Astrocyte (in vitro differentiated cells and primary cell): ENCODE results near the gene PLPPR5. TPM values are rescaled to one million over a fixed set of nuclear protein-coding genes. Genes with fewer than 3 reads are reported as not detected.

Experiments used
- DNase-seq: peaks from one replicate; pipeline ENCODE4 v3.0.0-alpha.2; 2010; ENCODE audit warnings: low read depth
- FAIRE-seq: peaks from 2 replicates; lab custom pipeline; 2011; peaks lifted over from hg19 to GRCh38; lab: Jason Lieb, UNC
- H2AFZ ChIP-seq: 2 replicates; pipeline ENCODE4 v1.6.0; 2012; ENCODE audit warnings: low read depth, low read length, inconsistent platforms
- H3K27ac ChIP-seq: 2 replicates; pipeline ENCODE4 v1.5.1; 2011; ENCODE audit warnings: low read depth, low read length, inconsistent platforms
- H3K27me3 ChIP-seq: 2 replicates; pipeline ENCODE4 v1.6.0; 2011; ENCODE audit warnings: low read length, inconsistent platforms; ENCODE audit not compliant: insufficient read depth
- H3K36me3 ChIP-seq: 2 replicates; pipeline ENCODE4 v1.5.1; 2011; ENCODE audit warnings: low read length, inconsistent platforms; ENCODE audit not compliant: insufficient read depth
- H3K4me1 ChIP-seq: 2 replicates; pipeline ENCODE4 v1.5.1; 2011; ENCODE audit warnings: low read length, inconsistent platforms; ENCODE audit not compliant: insufficient read depth
- H3K4me2 ChIP-seq: 2 replicates; pipeline ENCODE4 v1.6.0; 2012; ENCODE audit warnings: low read length, inconsistent platforms
- H3K4me3 ChIP-seq: 2 replicates; pipeline ENCODE4 v1.5.1; 2011; ENCODE audit warnings: low read depth, mild to moderate bottlenecking, low read length, inconsistent platforms; ENCODE audit not compliant: insufficient read depth
- H3K79me2 ChIP-seq: 2 replicates; pipeline ENCODE4 v1.6.0; 2012; ENCODE audit warnings: mild to moderate bottlenecking, low read length, inconsistent platforms; ENCODE audit not compliant: insufficient read depth
- H3K9ac ChIP-seq: 2 replicates; pipeline ENCODE4 v1.6.0; 2012; ENCODE audit warnings: mild to moderate bottlenecking, low read length, inconsistent platforms
- H3K9me3 ChIP-seq: 2 replicates; pipeline ENCODE4 v1.5.1; 2012; ENCODE audit warnings: low read depth, mild to moderate bottlenecking, low read length, inconsistent platforms; ENCODE audit not compliant: insufficient read depth
- H4K20me1 ChIP-seq: 2 replicates; pipeline ENCODE4 v1.6.0; 2012; ENCODE audit warnings: low read length, inconsistent platforms; ENCODE audit not compliant: insufficient read depth
- H3K27ac Mint-ChIP-seq: one replicate; pipeline ENCODE4 v1.8.0; 2021; ENCODE audit warnings: mild to moderate bottlenecking, mixed read lengths; ENCODE audit not compliant: unreplicated experiment
- H3K27me3 Mint-ChIP-seq: one replicate; pipeline ENCODE4 v1.8.0; 2021; ENCODE audit warnings: low read depth, mixed read lengths; ENCODE audit not compliant: unreplicated experiment
- H3K36me3 Mint-ChIP-seq: one replicate; pipeline ENCODE4 v1.8.0; 2021; ENCODE audit warnings: low read depth, mixed read lengths; ENCODE audit not compliant: unreplicated experiment
- H3K4me1 Mint-ChIP-seq: one replicate; pipeline ENCODE4 v1.8.0; 2021; ENCODE audit warnings: low read depth, mixed read lengths; ENCODE audit not compliant: unreplicated experiment
- H3K4me3 Mint-ChIP-seq: one replicate; pipeline ENCODE4 v1.8.0; 2021; ENCODE audit warnings: mild to moderate bottlenecking, moderate library complexity, mixed read lengths; ENCODE audit not compliant: unreplicated experiment
- H3K9me3 Mint-ChIP-seq: one replicate; pipeline ENCODE4 v1.8.0; 2021; ENCODE audit warnings: mild to moderate bottlenecking, mixed read lengths; ENCODE audit not compliant: unreplicated experiment
- EZH2 ChIP-seq: IDR thresholded peaks from 2 replicates; pipeline ENCODE4 v1.6.1; 2012; ENCODE audit warnings: mild to moderate bottlenecking, low read length, inconsistent platforms; ENCODE audit not compliant: insufficient read depth
- total RNA-seq: library from RNA; stranded (reverse); gene quantifications from 2 replicates; pipeline ENCODE4 v1.2.1, GENCODE V29; 2021
- TF ChIP-seq, protein P1 (sequence below): IDR thresholded peaks from 2 replicates; pipeline ENCODE4 v1.5.1; 2011; ENCODE audit warnings: low read depth, mild to moderate bottlenecking, inconsistent platforms, low read length, moderate library complexity; ENCODE audit not compliant: insufficient read depth

Gene PLPPR5
- total RNA-seq, 1 donor from 2014 or later, result 0.09 TPM

DNA sequence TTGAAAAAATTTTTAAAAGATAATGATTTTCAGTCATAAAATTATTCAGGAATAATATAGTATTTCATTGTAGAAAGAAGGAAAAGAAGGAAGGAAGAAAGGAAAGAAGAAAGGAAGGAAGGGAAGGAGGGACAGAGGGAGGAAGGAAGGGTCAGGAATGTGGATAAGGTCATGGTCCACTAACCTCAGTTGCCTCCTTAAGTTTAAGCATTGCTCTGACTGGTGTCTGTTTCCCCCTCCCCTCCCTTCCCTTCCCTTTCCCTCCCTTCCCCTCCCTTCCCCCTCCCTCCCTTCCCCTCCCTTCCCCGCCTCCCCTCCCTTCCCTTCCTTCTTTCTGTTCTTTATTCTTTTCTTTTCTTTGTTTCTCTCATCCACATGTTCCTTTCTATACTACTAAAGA, 95.7 kb downstream of the PLPPR5 start:
- Histone ChIP-seq H3K4me3 (no peak overlapping the region), H3K79me2 (no peaks in the 10 kb centered on the region), H3K27me3 (no peaks in the 10 kb centered on the region), H3K4me2 (no peak overlapping the region), H4K20me1 (no peaks in the 10 kb centered on the region), H3K27ac (no peak overlapping the region), H2AFZ (no peak overlapping the region), H3K9me3 (no peaks in the 10 kb centered on the region), H3K4me1 (no peaks in the 10 kb centered on the region), H3K36me3 (no peaks in the 10 kb centered on the region), H3K9ac (no peak overlapping the region)
- DNase-seq, result no peak
- Mint-ChIP-seq H3K9me3 (no peaks in the 10 kb centered on the region), H3K27me3 (no peaks in the 10 kb centered on the region), H3K4me1 (no peaks in the 10 kb centered on the region), H3K36me3 (no peaks in the 10 kb centered on the region), H3K4me3 (no peak overlapping the region), H3K27ac (no peak overlapping the region)
- FAIRE-seq, result no peak
- TF ChIP-seq, protein P1, sequence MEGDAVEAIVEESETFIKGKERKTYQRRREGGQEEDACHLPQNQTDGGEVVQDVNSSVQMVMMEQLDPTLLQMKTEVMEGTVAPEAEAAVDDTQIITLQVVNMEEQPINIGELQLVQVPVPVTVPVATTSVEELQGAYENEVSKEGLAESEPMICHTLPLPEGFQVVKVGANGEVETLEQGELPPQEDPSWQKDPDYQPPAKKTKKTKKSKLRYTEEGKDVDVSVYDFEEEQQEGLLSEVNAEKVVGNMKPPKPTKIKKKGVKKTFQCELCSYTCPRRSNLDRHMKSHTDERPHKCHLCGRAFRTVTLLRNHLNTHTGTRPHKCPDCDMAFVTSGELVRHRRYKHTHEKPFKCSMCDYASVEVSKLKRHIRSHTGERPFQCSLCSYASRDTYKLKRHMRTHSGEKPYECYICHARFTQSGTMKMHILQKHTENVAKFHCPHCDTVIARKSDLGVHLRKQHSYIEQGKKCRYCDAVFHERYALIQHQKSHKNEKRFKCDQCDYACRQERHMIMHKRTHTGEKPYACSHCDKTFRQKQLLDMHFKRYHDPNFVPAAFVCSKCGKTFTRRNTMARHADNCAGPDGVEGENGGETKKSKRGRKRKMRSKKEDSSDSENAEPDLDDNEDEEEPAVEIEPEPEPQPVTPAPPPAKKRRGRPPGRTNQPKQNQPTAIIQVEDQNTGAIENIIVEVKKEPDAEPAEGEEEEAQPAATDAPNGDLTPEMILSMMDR, result no peak
- no peak for TF ChIP-seq EZH2

DNA sequence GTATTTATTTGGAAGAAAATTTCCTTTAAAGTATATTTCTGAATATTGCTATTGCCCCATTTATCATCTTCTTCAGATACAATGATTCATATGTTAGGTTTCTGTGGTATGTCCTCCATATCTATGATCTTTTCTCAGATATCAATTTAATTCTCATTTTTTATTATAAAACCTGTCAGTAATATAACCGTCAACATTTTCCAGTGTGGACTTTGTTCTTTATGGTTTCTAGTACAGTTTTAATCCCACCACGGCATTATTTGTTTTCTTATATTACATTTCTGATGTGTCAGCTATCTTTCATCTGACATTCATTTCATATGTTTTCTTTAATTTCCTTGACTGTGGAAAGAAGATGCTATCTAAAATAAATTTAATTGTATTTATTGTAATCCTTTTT, 97.9 kb downstream of the PLPPR5 start:
- Histone ChIP-seq H4K20me1 (no peaks in the 10 kb centered on the region), H2AFZ (no peak overlapping the region), H3K9ac (no peak overlapping the region), H3K27ac (no peak overlapping the region), H3K4me3 (no peak overlapping the region), H3K9me3 (no peaks in the 10 kb centered on the region), H3K4me1 (peaks cover 9% of the 10 kb centered on the region), H3K79me2 (no peaks in the 10 kb centered on the region), H3K36me3 (no peaks in the 10 kb centered on the region), H3K4me2 (no peak overlapping the region), H3K27me3 (no peaks in the 10 kb centered on the region)
- no peaks in the 10 kb centered on the region for H3K27me3 Mint-ChIP-seq
- no peaks in the 10 kb centered on the region for H3K4me1 Mint-ChIP-seq
- TF ChIP-seq, protein P1, result no peak
- no peak for TF ChIP-seq EZH2
- no peaks in the 10 kb centered on the region for H3K36me3 Mint-ChIP-seq
- no peak overlapping the region for H3K4me3 Mint-ChIP-seq
- H3K9me3 Mint-ChIP-seq, result no peaks in the 10 kb centered on the region
- no peak for DNase-seq
- FAIRE-seq, result no peak
- H3K27ac Mint-ChIP-seq, result no peak overlapping the region

DNA sequence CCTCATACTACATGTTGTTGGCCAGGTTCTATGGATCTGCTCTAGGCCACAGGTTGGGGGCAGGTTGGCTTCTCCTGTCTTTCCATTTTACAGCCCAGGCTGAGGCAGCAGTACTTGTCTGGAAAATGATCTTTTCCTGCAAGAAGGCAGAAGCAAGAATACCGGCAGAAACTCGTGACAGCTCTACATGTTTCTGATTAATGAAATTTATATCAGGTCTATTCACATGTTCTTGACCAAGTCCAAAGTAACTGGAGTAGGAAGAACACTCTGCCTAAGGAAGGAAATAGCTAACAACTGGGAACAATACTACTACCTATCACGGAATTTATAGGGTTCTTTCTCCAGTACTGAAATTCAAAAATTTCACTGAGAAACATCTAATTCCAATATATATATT, 98.3 kb downstream of the PLPPR5 start:
- Histone ChIP-seq H3K36me3 (no peaks in the 10 kb centered on the region), H3K9me3 (no peaks in the 10 kb centered on the region), H3K4me2 (no peak overlapping the region), H3K9ac (no peak overlapping the region), H3K79me2 (no peaks in the 10 kb centered on the region), H4K20me1 (no peaks in the 10 kb centered on the region), H3K27me3 (no peaks in the 10 kb centered on the region), H3K27ac (no peak overlapping the region), H2AFZ (no peak overlapping the region), H3K4me3 (no peak overlapping the region), H3K4me1 (peaks cover 9% of the 10 kb centered on the region)
- TF ChIP-seq, protein P1, result no peak
- TF ChIP-seq EZH2, result no peak
- Mint-ChIP-seq H3K27me3 (no peaks in the 10 kb centered on the region), H3K9me3 (no peaks in the 10 kb centered on the region), H3K27ac (no peak overlapping the region), H3K36me3 (no peaks in the 10 kb centered on the region), H3K4me1 (no peaks in the 10 kb centered on the region), H3K4me3 (no peak overlapping the region)
- FAIRE-seq, result no peak
- no peak for DNase-seq
